MCF 10A (cell line): ENCODE results near the gene PRR23B. TPM values are rescaled to one million over a fixed set of nuclear protein-coding genes. Genes with fewer than 3 reads are reported as not detected.

ENCODE experiments used
- BruUV-seq: library from RNA; stranded (reverse); fragments of 400-500 nt; replicated peaks from 2 replicates; lab custom pipeline; 2021; lab: Mats Ljungman, UMichigan
- CTCF ChIA-PET: fragments of 300-600 bp; sonication (Branson Sonifier 250); formaldehyde crosslinking; extraction: SDS; loops from one replicate; lab custom pipeline; 2021; ENCODE audit warnings: antibody characterized with exemption, inconsistent platforms; lab: Yijun Ruan, JAX
- POLR2A ChIA-PET: fragments of 300-600, 350-650 bp; sonication (Branson Sonifier 250); formaldehyde crosslinking; extraction: SDS; loops from one replicate; lab custom pipeline; 2020; ENCODE audit warnings: antibody characterized with exemption, inconsistent platforms; lab: Yijun Ruan, JAX
- DNase-seq: peaks from one replicate; pipeline ENCODE4 v3.0.0-alpha.2; 2018; ENCODE audit not compliant: unreplicated experiment
- H3K27ac Mint-ChIP-seq: one replicate; pipeline ENCODE4 v1.8.0; 2022; ENCODE audit warnings: mild to moderate bottlenecking, low read depth, mixed read lengths; ENCODE audit not compliant: unreplicated experiment
- H3K27me3 Mint-ChIP-seq: one replicate; pipeline ENCODE4 v1.8.0; 2022; ENCODE audit warnings: mixed read lengths; ENCODE audit not compliant: insufficient read depth, unreplicated experiment
- H3K36me3 Mint-ChIP-seq: one replicate; pipeline ENCODE4 v1.8.0; 2022; ENCODE audit warnings: mild to moderate bottlenecking, moderate library complexity, mixed read lengths; ENCODE audit not compliant: insufficient read depth, unreplicated experiment
- H3K4me1 Mint-ChIP-seq: one replicate; pipeline ENCODE4 v1.8.0; 2022; ENCODE audit warnings: mixed read lengths; ENCODE audit not compliant: insufficient read depth, unreplicated experiment
- H3K4me3 Mint-ChIP-seq: one replicate; pipeline ENCODE4 v1.8.0; 2022; ENCODE audit warnings: mild to moderate bottlenecking, moderate library complexity, mixed read lengths; ENCODE audit not compliant: unreplicated experiment
- H3K9me3 Mint-ChIP-seq: one replicate; pipeline ENCODE4 v1.8.0; 2022; ENCODE audit warnings: mixed read lengths; ENCODE audit not compliant: unreplicated experiment
- CTCF ChIP-seq: fragments of 200-600 bp; IDR thresholded peaks from one replicate; pipeline ENCODE4 v1.8.0; 2022; ENCODE audit warnings: antibody characterized with exemption, mild to moderate bottlenecking; ENCODE audit not compliant: unreplicated experiment
- intact Hi-C: fragments of 100-400 bp; cut with micrococcal nuclease; formaldehyde crosslinking; loops from 2 replicates; pipeline ENCODE4 v1.14.1; 2022
- total RNA-seq: library from RNA; stranded (reverse); gene quantifications from 2 replicates; pipeline ENCODE4 v1.2.3, GENCODE V29; 2022

Gene PRR23B
- total RNA-seq, 1 experiment from 2014 or later = not detected

- H3K4me3 Mint-ChIP-seq = no peak within 1 kb of the TSS
- H3K27me3 Mint-ChIP-seq = no peaks in the 10 kb centered on the region
- intact Hi-C loops = no loop called here
- no TSS peak for BruUV-seq
- H3K27ac Mint-ChIP-seq = no peak within 1 kb of the TSS
- TF ChIP-seq CTCF = no peak
- ChIA-PET CTCF (interaction anchor here (0.6 kb wide), 1 partner anchor 348 kb away, joined by 3 read pairs; no protein-coding TSS in a partner anchor), POLR2A (no interaction called here)
- no peaks in the 10 kb centered on the region for H3K36me3 Mint-ChIP-seq
- no peaks in the 10 kb centered on the region for H3K4me1 Mint-ChIP-seq
- H3K9me3 Mint-ChIP-seq = peaks cover 11% of the 10 kb centered on the region
- no peak for DNase-seq
Measured at GRCh38 chr3:139044366-139045210, 23.9 kb upstream of the PRR23B start, which contains the start of gene PRR23C. PRR23C (minus strand) TSS chr3:139044892; CDS start chr3:139044620, 272 bp downstream.

DNA sequence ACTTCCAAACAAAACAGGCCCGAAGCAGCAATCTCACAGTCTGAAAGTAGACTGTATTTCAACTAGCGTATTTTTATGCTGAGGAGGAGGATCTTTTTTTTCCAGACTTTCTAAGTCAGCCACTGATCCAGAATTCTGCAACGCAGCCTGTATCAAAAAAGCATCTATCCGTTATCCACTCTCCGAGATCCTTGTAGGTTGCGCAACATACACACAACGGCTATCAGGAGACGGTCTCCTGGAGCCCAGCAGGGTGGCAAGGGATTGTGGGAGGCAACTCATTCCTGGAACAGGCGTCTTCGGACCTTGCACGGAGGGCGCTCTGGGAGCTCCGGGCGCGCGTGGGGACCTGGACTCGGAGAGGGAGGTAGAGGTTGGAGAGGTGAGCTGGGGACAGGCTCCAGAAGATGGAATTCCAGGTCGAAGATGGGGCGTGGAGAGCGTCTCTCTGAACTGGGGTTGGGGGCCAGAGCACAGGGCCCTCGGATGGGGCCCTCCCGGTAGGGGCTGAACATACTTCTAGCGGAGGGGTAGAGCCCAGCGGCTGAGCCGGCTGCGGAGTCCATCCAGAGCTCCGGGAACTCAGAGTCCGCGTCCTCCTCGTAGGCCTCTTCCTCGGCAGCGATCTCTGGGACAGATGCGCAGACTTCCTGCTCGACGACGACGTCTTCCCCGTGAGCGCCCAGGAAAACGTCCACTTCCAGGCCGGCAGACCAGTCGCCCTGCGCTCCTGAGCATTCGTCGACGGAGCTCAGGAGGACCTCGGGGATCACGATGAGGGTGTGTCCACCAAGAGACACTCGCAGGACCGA lies 23.0 kb upstream of the PRR23B start:
- no peak for DNase-seq
- POLR2A ChIA-PET = no interaction called here
- Mint-ChIP-seq H3K4me3 (no peak overlapping the region), H3K4me1 (no peaks in the 10 kb centered on the region), H3K9me3 (peaks cover 11% of the 10 kb centered on the region), H3K27ac (no peak overlapping the region), H3K36me3 (no peaks in the 10 kb centered on the region), H3K27me3 (no peaks in the 10 kb centered on the region)
- CTCF ChIA-PET = interaction anchor here (0.6 kb wide), 2 partner anchors 36 to 349 kb away, joined by 3 read pairs; no protein-coding TSS in a partner anchor
- no TSS peak for BruUV-seq
- no peak for TF ChIP-seq CTCF
- intact Hi-C loops = no loop called here

DNA sequence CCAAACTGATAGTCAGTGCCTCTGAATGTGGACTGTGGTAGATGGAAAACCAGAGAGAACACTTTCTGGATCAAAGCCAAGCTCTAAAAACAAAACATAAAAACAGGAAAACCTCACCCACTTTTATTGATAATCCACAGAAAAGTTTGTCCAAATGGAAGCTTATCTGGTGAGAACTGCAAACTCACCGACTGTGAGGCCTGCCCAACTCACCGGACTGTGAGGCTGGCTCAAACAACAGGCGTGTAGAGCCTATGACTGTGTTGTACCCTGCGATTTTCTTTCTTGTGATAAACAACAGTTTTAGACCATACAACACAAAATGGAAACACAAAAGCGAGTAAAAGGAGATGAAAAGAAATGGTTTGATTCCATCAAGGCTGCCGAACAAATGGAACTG lies 16.8 kb upstream of the PRR23B start:
- no peak for DNase-seq
- H3K36me3 Mint-ChIP-seq = no peaks in the 10 kb centered on the region
- intact Hi-C loops = no loop called here
- no peak overlapping the region for H3K27ac Mint-ChIP-seq
- no TSS peak for BruUV-seq
- ChIA-PET POLR2A (interaction anchor here (0.6 kb wide), 1 partner anchor 15 kb away, joined by 3 read pairs; no protein-coding TSS in a partner anchor), CTCF (interaction anchor here (0.5 to 1.1 kb wide), 3 partner anchors 11 to 733 kb away, joined by 3 to 4 read pairs (median 3); no protein-coding TSS in a partner anchor)
- H3K27me3 Mint-ChIP-seq = no peaks in the 10 kb centered on the region
- H3K4me1 Mint-ChIP-seq = no peaks in the 10 kb centered on the region
- TF ChIP-seq CTCF = no peak
- H3K9me3 Mint-ChIP-seq = no peaks in the 10 kb centered on the region
- H3K4me3 Mint-ChIP-seq = no peak overlapping the region
